SK-N-SH (cell line): ENCODE results near the gene GATC.
A peak's percentile ranks its signal among the peaks of the same experiment; 100 is the strongest.

Source experiments
- FOSL2 ChIP-seq: IDR thresholded peaks from 2 replicates; pipeline ENCODE4 v1.4.0; 2012; ENCODE audit warnings: low read depth, mild to moderate bottlenecking, moderate library complexity, borderline replicate concordance
- GABPA ChIP-seq: IDR thresholded peaks from 2 replicates; pipeline ENCODE4 v1.4.0; 2012; ENCODE audit warnings: low read depth, mild to moderate bottlenecking
- MXI1 ChIP-seq: IDR thresholded peaks from 2 replicates; pipeline ENCODE4 v1.6.1; 2012; ENCODE audit warnings: mild to moderate bottlenecking, low read depth, low read length, improper control_type of control experiment
- RAD21 ChIP-seq: IDR thresholded peaks from 2 replicates; pipeline ENCODE4 v1.6.1; 2012; ENCODE audit warnings: mild to moderate bottlenecking, low read length
- USF2 ChIP-seq: fragments of 150-350 bp; IDR thresholded peaks from 2 replicates; pipeline ENCODE4 v1.6.1; 2017; ENCODE audit warnings: antibody characterized with exemption, low read length, low read depth, borderline replicate concordance
- TF ChIP-seq, protein P1 (sequence below): fragments of 200-600 bp; sonication (generic); IDR thresholded peaks from 2 replicates; pipeline ENCODE4 v1.6.1; 2017; ENCODE audit warnings: antibody characterized with exemption, mild to moderate bottlenecking, moderate library complexity
- TF ChIP-seq, protein P2 (sequence below): IDR thresholded peaks from 2 replicates; pipeline ENCODE4 v1.4.0; 2012; ENCODE audit warnings: low read depth

GRCh38 chr12:120445911-120446843, at the start of gene GATC, which contains the start of gene TRIAP1:
- TF ChIP-seq RAD21 (no peak), MXI1 (peak; percentile 98), USF2 (no peak), FOSL2 (no peak), GABPA (no peak; the same call in 1 of the 2 replicates)
- TF ChIP-seq, protein P1, sequence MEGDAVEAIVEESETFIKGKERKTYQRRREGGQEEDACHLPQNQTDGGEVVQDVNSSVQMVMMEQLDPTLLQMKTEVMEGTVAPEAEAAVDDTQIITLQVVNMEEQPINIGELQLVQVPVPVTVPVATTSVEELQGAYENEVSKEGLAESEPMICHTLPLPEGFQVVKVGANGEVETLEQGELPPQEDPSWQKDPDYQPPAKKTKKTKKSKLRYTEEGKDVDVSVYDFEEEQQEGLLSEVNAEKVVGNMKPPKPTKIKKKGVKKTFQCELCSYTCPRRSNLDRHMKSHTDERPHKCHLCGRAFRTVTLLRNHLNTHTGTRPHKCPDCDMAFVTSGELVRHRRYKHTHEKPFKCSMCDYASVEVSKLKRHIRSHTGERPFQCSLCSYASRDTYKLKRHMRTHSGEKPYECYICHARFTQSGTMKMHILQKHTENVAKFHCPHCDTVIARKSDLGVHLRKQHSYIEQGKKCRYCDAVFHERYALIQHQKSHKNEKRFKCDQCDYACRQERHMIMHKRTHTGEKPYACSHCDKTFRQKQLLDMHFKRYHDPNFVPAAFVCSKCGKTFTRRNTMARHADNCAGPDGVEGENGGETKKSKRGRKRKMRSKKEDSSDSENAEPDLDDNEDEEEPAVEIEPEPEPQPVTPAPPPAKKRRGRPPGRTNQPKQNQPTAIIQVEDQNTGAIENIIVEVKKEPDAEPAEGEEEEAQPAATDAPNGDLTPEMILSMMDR, result no peak
- TF ChIP-seq, protein P2, sequence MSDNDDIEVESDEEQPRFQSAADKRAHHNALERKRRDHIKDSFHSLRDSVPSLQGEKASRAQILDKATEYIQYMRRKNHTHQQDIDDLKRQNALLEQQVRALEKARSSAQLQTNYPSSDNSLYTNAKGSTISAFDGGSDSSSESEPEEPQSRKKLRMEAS, result peak; percentile 96; the same call in 1 of the 2 replicates
